Upper lobe of left lung (tissue), 6 donors: ENCODE measurements around the gene ZNF528. TPM values are rescaled to one million over a fixed set of nuclear protein-coding genes. Genes with fewer than 3 reads are reported as not detected.
A peak's percentile ranks its signal among the peaks of the same experiment; 100 is the strongest.

ENCODE experiments used
- ATAC-seq, 2 donors: fragments of 200-7000 bp; cut with Tn5 transposase; one replicate each; pipeline ENCODE4 v1.9.1; 2022; ENCODE audit warnings: mild to moderate bottlenecking in 2 of 2, moderate library complexity in 2 of 2; ENCODE audit not compliant: low FRiP score in 2 of 2
- DNase-seq, 2 donors: peaks; one replicate each; pipeline ENCODE4 v3.0.0-alpha.2; 2019 to 2020
- H3K27ac ChIP-seq, 4 donors: fragments of 200-600 bp; sonication (generic); one replicate each; pipeline ENCODE4 v1.5.1; 2016 to 2019
- H3K27me3 ChIP-seq, 4 donors: fragments of 200-600 bp; sonication (generic); one replicate each; pipeline ENCODE4 v1.5.1; 2017 to 2019
- H3K36me3 ChIP-seq, 4 donors: fragments of 200-600 bp; sonication (generic); one replicate each; pipeline ENCODE4 v1.5.1; 2016 to 2019
- H3K4me1 ChIP-seq, 4 donors: fragments of 200-600 bp; sonication (generic); one replicate each; pipeline ENCODE4 v1.5.1; 2018 to 2019
- H3K4me3 ChIP-seq, 4 donors: fragments of 200-600 bp; sonication (generic); one replicate each; pipeline ENCODE4 v1.5.1; 2017 to 2019; ENCODE audit warnings: mild to moderate bottlenecking in 2 of 4, moderate library complexity in 1 of 4
- H3K9me3 ChIP-seq, 4 donors: fragments of 200-600 bp; sonication (generic); one replicate each; pipeline ENCODE4 v1.5.1; 2018 to 2019
- EP300 ChIP-seq, 4 donors: sonication (generic); formaldehyde crosslinking; IDR thresholded peaks; one replicate each; pipeline ENCODE4 v1.5.1; 2017; ENCODE audit warnings: antibody characterized with exemption in 4 of 4, control low read depth in 2 of 4
- POLR2A ChIP-seq, 4 donors: fragments of 450-650 bp; IDR thresholded peaks; one replicate each; pipeline ENCODE4 v1.5.1; 2016 to 2017; ENCODE audit warnings: antibody characterized with exemption in 4 of 4, mild to moderate bottlenecking in 2 of 4
- POLR2AphosphoS5 ChIP-seq, 2 donors: sonication (generic); formaldehyde crosslinking; IDR thresholded peaks; one replicate each; pipeline ENCODE4 v1.5.1; 2017; ENCODE audit warnings: antibody characterized with exemption in 2 of 2
- WGBS, 2 donors: methylation state at CpG; one replicate each; pipeline ENCODE4 v1.1.5; 2017 to 2018; 5-methylcytosine and 5-hydroxymethylcytosine counted together
- total RNA-seq, 6 donors: library from RNA; depleted of rRNA in 4 of 6; stranded (reverse); fragments of >200 nt in 4 of 6; gene quantifications; one replicate each; pipeline versions ENCODE4 v1.1.0 to v1.2.1, GENCODE V29; 2016 to 2021
- TF ChIP-seq, protein P1 (sequence below), 6 experiments: fragments of 450-650 bp in 4 of 6; fragments of 200-600 bp in 2 of 6; sonication (generic) in 2 of 6; IDR thresholded peaks; one replicate each; pipeline ENCODE4 v1.5.1; 2016 to 2019; ENCODE audit warnings: antibody characterized with exemption in 6 of 6
- donor health status: DM: no; HTN: no; CAD: no; lungs with moderate emphysema.
- donor health status: DM: no; HTN: yes; CAD: no; lungs with severe emphysema.

The ZNF528 gene
- total RNA-seq, 6 donors from 2014 or later = 10.2 to 36.7 (median 27.5) TPM

- H3K36me3 ChIP-seq = peaks cover 11 to 43% (median 34%) of the 10 kb centered on the region in 4 donors
- peak overlapping the region; percentile 85 to 98 (median 96) for H3K27ac ChIP-seq
- H3K4me1 ChIP-seq = peaks cover 0 to 13% (median 7%) of the 10 kb centered on the region in 4 donors
- no peaks in the 10 kb centered on the region for H3K27me3 ChIP-seq
- WGBS, 2 donors = 41 to 60% methylated on average over 7 of the region's 7 CpGs
- H3K9me3 ChIP-seq = peaks cover 20 to 87% (median 54%) of the 10 kb centered on the region in 4 donors
- no peak for DNase-seq
- no peak for TF ChIP-seq POLR2A (IDR thresholded peaks at IDR 0.05)
- no peak for TF ChIP-seq EP300 (IDR thresholded peaks at IDR 0.05)
- no peak for TF ChIP-seq POLR2AphosphoS5 (IDR thresholded peaks at IDR 0.05)
- TF ChIP-seq, protein P1, sequence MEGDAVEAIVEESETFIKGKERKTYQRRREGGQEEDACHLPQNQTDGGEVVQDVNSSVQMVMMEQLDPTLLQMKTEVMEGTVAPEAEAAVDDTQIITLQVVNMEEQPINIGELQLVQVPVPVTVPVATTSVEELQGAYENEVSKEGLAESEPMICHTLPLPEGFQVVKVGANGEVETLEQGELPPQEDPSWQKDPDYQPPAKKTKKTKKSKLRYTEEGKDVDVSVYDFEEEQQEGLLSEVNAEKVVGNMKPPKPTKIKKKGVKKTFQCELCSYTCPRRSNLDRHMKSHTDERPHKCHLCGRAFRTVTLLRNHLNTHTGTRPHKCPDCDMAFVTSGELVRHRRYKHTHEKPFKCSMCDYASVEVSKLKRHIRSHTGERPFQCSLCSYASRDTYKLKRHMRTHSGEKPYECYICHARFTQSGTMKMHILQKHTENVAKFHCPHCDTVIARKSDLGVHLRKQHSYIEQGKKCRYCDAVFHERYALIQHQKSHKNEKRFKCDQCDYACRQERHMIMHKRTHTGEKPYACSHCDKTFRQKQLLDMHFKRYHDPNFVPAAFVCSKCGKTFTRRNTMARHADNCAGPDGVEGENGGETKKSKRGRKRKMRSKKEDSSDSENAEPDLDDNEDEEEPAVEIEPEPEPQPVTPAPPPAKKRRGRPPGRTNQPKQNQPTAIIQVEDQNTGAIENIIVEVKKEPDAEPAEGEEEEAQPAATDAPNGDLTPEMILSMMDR (IDR thresholded peaks at IDR 0.05) = no peak
- H3K4me3 ChIP-seq = peak overlapping the region; percentile 49 to 74 (median 63)
- no peak for ATAC-seq
Observed at GRCh38 chr19:52370341-52370710, 27.3 kb upstream of the ZNF528 start.

DNA sequence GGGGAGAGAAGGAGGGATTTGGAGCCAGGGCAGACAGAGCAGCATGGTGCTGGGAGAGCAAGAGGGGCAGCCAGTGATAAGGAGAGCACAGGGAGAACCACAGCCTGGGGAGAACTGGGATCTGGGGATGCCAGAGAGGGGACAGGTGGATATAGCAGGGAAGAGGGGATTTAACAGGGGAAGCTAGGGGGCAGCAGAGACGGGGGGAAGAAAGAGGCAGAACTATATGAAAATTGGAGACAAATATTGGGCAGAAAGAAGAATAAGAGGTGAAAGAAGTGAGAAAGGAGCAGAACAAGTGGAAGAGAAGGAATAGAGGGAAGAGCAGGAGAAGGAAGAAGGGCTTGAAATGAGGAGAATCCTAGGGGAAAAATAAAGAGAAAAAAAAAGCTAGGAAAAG, 6.5 kb upstream of the ZNF528 start:
- Histone ChIP-seq H3K4me1 (no peaks in the 10 kb centered on the region), H3K27me3 (no peaks in the 10 kb centered on the region), H3K27ac (no peak overlapping the region), H3K4me3 (no peak overlapping the region), H3K36me3 (peaks cover 0 to 42% (median 6%) of the 10 kb centered on the region in 4 donors), H3K9me3 (peaks cover 22 to 72% (median 58%) of the 10 kb centered on the region in 4 donors)
- WGBS, 2 donors = 58 to 73% methylated on average over 1 of the region's 1 CpG
- ATAC-seq (no peak), DNase-seq (no peak)
- TF ChIP-seq EP300 (IDR thresholded peaks at IDR 0.05) (no peak), POLR2A (IDR thresholded peaks at IDR 0.05) (no peak), POLR2AphosphoS5 (IDR thresholded peaks at IDR 0.05) (no peak)
- TF ChIP-seq, protein P1 (IDR thresholded peaks at IDR 0.05) = no peak

- peak; percentile 41 to 47 for ATAC-seq
- H3K4me1 ChIP-seq = peaks cover 10 to 20% (median 16%) of the 10 kb centered on the region in 4 donors
- peaks cover 0 to 23% (median 17%) of the 10 kb centered on the region in 4 donors for H3K9me3 ChIP-seq
- peaks cover 9 to 35% (median 20%) of the 10 kb centered on the region in 4 donors for H3K36me3 ChIP-seq
- H3K4me3 ChIP-seq = peak overlapping the region; percentile 60 to 84 (median 68)
- WGBS, 2 donors = 3 to 4% methylated on average over 14 of the region's 14 CpGs
- TF ChIP-seq EP300 (IDR thresholded peaks at IDR 0.05) (no peak), POLR2A (IDR thresholded peaks at IDR 0.05) (no peak), POLR2AphosphoS5 (IDR thresholded peaks at IDR 0.05) (no peak)
- TF ChIP-seq, protein P1 (IDR thresholded peaks at IDR 0.05) = no peak
- peak overlapping the region; percentile 69 to 85 (median 82) for H3K27ac ChIP-seq
- DNase-seq = no peak
- H3K27me3 ChIP-seq = no peaks in the 10 kb centered on the region
Observed at GRCh38 chr19:52398081-52398441, 412 bp downstream of the ZNF528 start.

DNA sequence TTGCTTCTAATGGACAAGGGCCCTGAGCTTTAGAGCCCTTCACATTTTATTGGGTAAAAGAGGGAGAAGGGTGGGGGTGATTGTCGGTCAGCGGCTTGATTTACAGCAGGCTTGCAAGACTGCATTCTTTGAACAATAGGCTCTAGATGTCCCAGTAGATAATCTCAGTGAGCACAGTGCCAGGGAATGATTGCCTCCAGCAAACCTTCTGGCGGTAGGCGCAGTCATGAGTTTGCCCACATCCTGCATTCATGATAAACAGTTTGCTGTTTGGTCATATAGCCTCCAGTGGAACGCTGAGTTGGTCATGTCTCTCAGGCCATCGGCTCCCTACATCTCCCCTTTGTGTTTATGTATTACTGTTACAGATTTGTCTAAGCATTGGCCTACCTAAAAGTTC, 12.6 kb downstream of the ZNF528 start:
- no peak for DNase-seq
- no peak for ATAC-seq
- Histone ChIP-seq H3K27me3 (no peaks in the 10 kb centered on the region), H3K4me3 (no peak overlapping the region), H3K36me3 (peaks cover 33 to 87% (median 83%) of the 10 kb centered on the region in 4 donors), H3K27ac (no peak overlapping the region), H3K4me1 (no peaks in the 10 kb centered on the region), H3K9me3 (peaks cover 41 to 96% (median 80%) of the 10 kb centered on the region in 4 donors)
- no peak for TF ChIP-seq POLR2AphosphoS5 (IDR thresholded peaks at IDR 0.05)
- TF ChIP-seq EP300 (IDR thresholded peaks at IDR 0.05) = no peak
- TF ChIP-seq POLR2A (IDR thresholded peaks at IDR 0.05) = no peak
- TF ChIP-seq, protein P1 (IDR thresholded peaks at IDR 0.05) = no peak
- WGBS, 2 donors = 94 to 99% methylated on average over 6 of the region's 6 CpGs

DNA sequence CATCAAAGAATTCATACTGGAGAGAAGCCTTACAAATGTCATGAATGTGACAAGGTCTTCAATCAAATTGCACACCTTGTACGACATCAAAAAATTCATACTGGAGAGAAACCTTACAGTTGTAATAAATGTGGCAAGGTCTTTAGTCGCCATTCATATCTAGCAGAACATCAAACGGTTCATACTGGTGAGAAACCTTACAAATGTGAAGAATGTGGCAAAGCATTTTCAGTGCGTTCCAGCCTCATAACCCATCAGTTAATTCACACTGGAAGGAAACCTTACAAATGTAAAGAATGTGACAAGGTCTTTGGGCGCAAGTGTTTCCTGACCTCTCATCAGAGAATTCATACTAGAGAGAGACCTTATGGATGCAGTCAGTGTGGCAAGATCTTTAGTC, 18.1 kb downstream of the ZNF528 start:
- no peak for ATAC-seq
- Histone ChIP-seq H3K4me3 (no peak overlapping the region), H3K36me3 (peaks cover 1 to 33% (median 29%) of the 10 kb centered on the region in 4 donors), H3K4me1 (no peaks in the 10 kb centered on the region), H3K9me3 (peaks cover 60 to 98% (median 93%) of the 10 kb centered on the region in 4 donors), H3K27ac (no peak overlapping the region), H3K27me3 (no peaks in the 10 kb centered on the region)
- TF ChIP-seq, protein P1 (IDR thresholded peaks at IDR 0.05) = no peak
- TF ChIP-seq POLR2AphosphoS5 (IDR thresholded peaks at IDR 0.05) (no peak), POLR2A (IDR thresholded peaks at IDR 0.05) (no peak), EP300 (IDR thresholded peaks at IDR 0.05) (no peak)
- DNase-seq = no peak
- WGBS, 2 donors = 91 to 96% methylated on average over 5 of the region's 5 CpGs
